Ishikawa (cell line): ENCODE measurements around the gene CCDC141.

Experiments
- CEBPB ChIP-seq: IDR thresholded peaks from 2 replicates; pipeline ENCODE4 v1.6.1; 2012
- CREB1 ChIP-seq: IDR thresholded peaks from 2 replicates; pipeline ENCODE4 v1.6.1; 2012; ENCODE audit warnings: low read depth
- EGR1 ChIP-seq: IDR thresholded peaks from 2 replicates; pipeline ENCODE4 v1.6.1; 2012
- EP300 ChIP-seq: IDR thresholded peaks from 2 replicates; pipeline ENCODE4 v1.6.1; 2012; ENCODE audit warnings: borderline replicate concordance
- FOXM1 ChIP-seq: IDR thresholded peaks from 2 replicates; pipeline ENCODE4 v1.6.1; 2012; ENCODE audit warnings: low read depth, borderline replicate concordance
- MAX ChIP-seq: IDR thresholded peaks from 2 replicates; pipeline ENCODE4 v1.6.1; 2012
- RAD21 ChIP-seq: IDR thresholded peaks from 2 replicates; pipeline ENCODE4 v1.6.1; 2012; ENCODE audit warnings: low read depth
- REST ChIP-seq: IDR thresholded peaks from 2 replicates; pipeline ENCODE4 v1.6.1; 2012; ENCODE audit warnings: low read depth, mild to moderate bottlenecking
- TAF1 ChIP-seq: IDR thresholded peaks from 2 replicates; pipeline ENCODE4 v1.6.1; 2012; ENCODE audit warnings: low read depth, mild to moderate bottlenecking
- TCF12 ChIP-seq: IDR thresholded peaks from 2 replicates; pipeline ENCODE4 v1.6.1; 2012; ENCODE audit warnings: low read depth
- TEAD4 ChIP-seq: IDR thresholded peaks from 2 replicates; pipeline ENCODE4 v1.6.1; 2012
- USF1 ChIP-seq: IDR thresholded peaks from 2 replicates; pipeline ENCODE4 v1.6.1; 2012
- YY1 ChIP-seq: IDR thresholded peaks from 2 replicates; pipeline ENCODE4 v1.6.1; 2012; ENCODE audit warnings: low read depth
- ZBTB7A ChIP-seq: IDR thresholded peaks from 2 replicates; pipeline ENCODE4 v1.6.1; 2012; ENCODE audit warnings: low read depth

GRCh38 chr2:178848335-178848734 lies 201.6 kb downstream of the CCDC141 start:
- TF ChIP-seq TAF1 (no peak), CEBPB (no peak), FOXM1 (no peak), EP300 (no peak), REST (no peak), EGR1 (no peak), CREB1 (no peak), YY1 (no peak), TCF12 (no peak), USF1 (no peak), RAD21 (no peak), ZBTB7A (no peak), TEAD4 (no peak), MAX (no peak)
